Panc1 (cell line): ENCODE data around the gene PATJ. TPM values are rescaled to one million over a fixed set of nuclear protein-coding genes. Genes with fewer than 3 reads are reported as not detected.

Experiments used
- ATAC-seq: fragments of 200-7000 bp; cut with Tn5 transposase; 2 replicates; pipeline ENCODE4 v1.9.1; 2020; ENCODE audit warnings: mild to moderate bottlenecking, moderate library complexity
- BruUV-seq: library from RNA; stranded (reverse); fragments of 400-500 nt; replicated peaks from 2 replicates; lab custom pipeline; 2021; lab: Mats Ljungman, UMichigan
- CTCF ChIA-PET: fragments of 300-600 bp; sonication (Branson Sonifier 250); formaldehyde crosslinking; loops from one replicate; lab custom pipeline; 2022; ENCODE audit warnings: antibody characterized with exemption; lab: Charles Lee
- POLR2A ChIA-PET: fragments of 300-600 bp; sonication (Branson Sonifier 250); formaldehyde crosslinking; loops from one replicate; lab custom pipeline; 2022; ENCODE audit warnings: antibody characterized with exemption; lab: Charles Lee
- DNase-seq: peaks from one replicate; pipeline ENCODE4 v3.0.0-alpha.2; 2010; ENCODE audit warnings: low read depth, low spot score
- H3K27ac ChIP-seq: 2 replicates; pipeline ENCODE4 v1.5.1; 2011; ENCODE audit warnings: mild to moderate bottlenecking, low read length, inconsistent platforms
- H3K27me3 ChIP-seq: fragments of 200-500 bp; sonication (Bioruptor generic); 2 replicates; pipeline ENCODE4 v1.6.0; 2014; ENCODE audit warnings: low read length, inconsistent platforms; ENCODE audit not compliant: control insufficient read depth, insufficient read depth
- H3K36me3 ChIP-seq: fragments of 200-500 bp; sonication (Bioruptor generic); 2 replicates; pipeline ENCODE4 v1.5.1; 2014; ENCODE audit warnings: inconsistent platforms, mild to moderate bottlenecking, low read length, moderate library complexity; ENCODE audit not compliant: control insufficient read depth, insufficient read depth
- H3K4me1 ChIP-seq: 2 replicates; pipeline ENCODE4 v1.5.1; 2011; ENCODE audit warnings: inconsistent platforms, mild to moderate bottlenecking, low read length, moderate library complexity; ENCODE audit not compliant: control insufficient read depth, insufficient read depth
- H3K4me3 ChIP-seq, 2 experiments: 2 replicates each; pipeline ENCODE4 v1.5.1; 2011 to 2012; ENCODE audit warnings: low read depth in 2 of 2, low read length in 2 of 2, mild to moderate bottlenecking in 2 of 2, inconsistent platforms in 1 of 2, moderate library complexity in 1 of 2
- H3K9me3 ChIP-seq: fragments of 200-500 bp; sonication (Bioruptor generic); 2 replicates; pipeline ENCODE4 v1.5.1; 2014; ENCODE audit warnings: low read depth, mild to moderate bottlenecking, inconsistent platforms, low read length, moderate library complexity; ENCODE audit not compliant: control insufficient read depth, insufficient read depth
- POLR2AphosphoS5 ChIP-seq: IDR thresholded peaks from 2 replicates; pipeline ENCODE4 v1.6.1; 2012; ENCODE audit warnings: mild to moderate bottlenecking, low read depth, low read length, moderate library complexity
- REST ChIP-seq, 2 experiments: IDR thresholded peaks; 2 replicates each; pipeline ENCODE4 v1.6.1; 2011 to 2012; ENCODE audit warnings: low read depth in 2 of 2, control low read depth in 1 of 2, low read length in 1 of 2, mild to moderate bottlenecking in 1 of 2, moderate library complexity in 1 of 2; ENCODE audit not compliant: insufficient read depth in 1 of 2
- SIN3A ChIP-seq: IDR thresholded peaks from 2 replicates; pipeline ENCODE4 v1.6.1; 2012; ENCODE audit warnings: low read depth, mild to moderate bottlenecking, low read length, moderate library complexity, borderline replicate concordance; ENCODE audit not compliant: insufficient read depth
- TCF7L2 ChIP-seq: IDR thresholded peaks from 2 replicates; pipeline ENCODE4 v1.6.1; 2011; ENCODE audit warnings: mild to moderate bottlenecking, low read depth, low read length, inconsistent platforms
- in situ Hi-C: cut with HindIII; loops from 2 replicates; pipeline ENCODE4 v1.10.0; 2016; ENCODE audit warnings: low sequenced_read_pairs, low pct_unique_long_range_greater_than_20kb
- intact Hi-C: fragments of 100-400 bp; cut with micrococcal nuclease; formaldehyde crosslinking; loops from one replicate; pipeline ENCODE4 v1.10.0; 2022; ENCODE audit not compliant: unreplicated experiment
- total RNA-seq: library from RNA; stranded (reverse); gene quantifications from one replicate; pipeline ENCODE4 v1.2.1, GENCODE V29; 2021; ENCODE audit not compliant: unreplicated experiment
- TF ChIP-seq, protein P1 (sequence below): fragments of 450-650 bp; IDR thresholded peaks from 2 replicates; pipeline ENCODE4 v1.5.1; 2017; ENCODE audit warnings: mild to moderate bottlenecking

Gene PATJ
- total RNA-seq, 1 experiment from 2014 or later: 36.2 TPM

- H3K27ac ChIP-seq: no peak overlapping the region
- no peaks in the 10 kb centered on the region for H3K9me3 ChIP-seq
- no peak for ATAC-seq
- in situ Hi-C loops: no loop called here
- no peak for DNase-seq
- no peak overlapping the region for H3K4me3 ChIP-seq
- TF ChIP-seq SIN3A: no peak
- TF ChIP-seq TCF7L2: no peak
- TF ChIP-seq, protein P1, sequence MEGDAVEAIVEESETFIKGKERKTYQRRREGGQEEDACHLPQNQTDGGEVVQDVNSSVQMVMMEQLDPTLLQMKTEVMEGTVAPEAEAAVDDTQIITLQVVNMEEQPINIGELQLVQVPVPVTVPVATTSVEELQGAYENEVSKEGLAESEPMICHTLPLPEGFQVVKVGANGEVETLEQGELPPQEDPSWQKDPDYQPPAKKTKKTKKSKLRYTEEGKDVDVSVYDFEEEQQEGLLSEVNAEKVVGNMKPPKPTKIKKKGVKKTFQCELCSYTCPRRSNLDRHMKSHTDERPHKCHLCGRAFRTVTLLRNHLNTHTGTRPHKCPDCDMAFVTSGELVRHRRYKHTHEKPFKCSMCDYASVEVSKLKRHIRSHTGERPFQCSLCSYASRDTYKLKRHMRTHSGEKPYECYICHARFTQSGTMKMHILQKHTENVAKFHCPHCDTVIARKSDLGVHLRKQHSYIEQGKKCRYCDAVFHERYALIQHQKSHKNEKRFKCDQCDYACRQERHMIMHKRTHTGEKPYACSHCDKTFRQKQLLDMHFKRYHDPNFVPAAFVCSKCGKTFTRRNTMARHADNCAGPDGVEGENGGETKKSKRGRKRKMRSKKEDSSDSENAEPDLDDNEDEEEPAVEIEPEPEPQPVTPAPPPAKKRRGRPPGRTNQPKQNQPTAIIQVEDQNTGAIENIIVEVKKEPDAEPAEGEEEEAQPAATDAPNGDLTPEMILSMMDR: no peak
- TF ChIP-seq REST (IDR thresholded peaks at IDR 0.05; ENCODE audit: insufficient read depth in 1 of 2, low read depth in 2 of 2, low read length in 1 of 2): no peak
- TF ChIP-seq POLR2AphosphoS5: no peak
- BruUV-seq: no TSS peak
- ChIA-PET POLR2A (interaction anchor here (0.7 kb wide), 1 partner anchor 1592 kb away, joined by 3 read pairs; no protein-coding TSS in a partner anchor), CTCF (interaction anchor here (0.6 kb wide), 2 partner anchors 363 to 1211 kb away, joined by 3 read pairs; no protein-coding TSS in a partner anchor)
- H3K4me1 ChIP-seq: no peaks in the 10 kb centered on the region
- intact Hi-C loops: no loop called here
- H3K36me3 ChIP-seq: no peaks in the 10 kb centered on the region
- H3K27me3 ChIP-seq: no peaks in the 10 kb centered on the region
These were observed 326.7 kb downstream of the PATJ start for GRCh38 chr1:62068978-62069377.

GRCh38 chr1:62070384-62071011 lies 328.2 kb downstream of the PATJ start:
- Histone ChIP-seq H3K27ac (no peak overlapping the region), H3K4me1 (no peaks in the 10 kb centered on the region), H3K4me3 (no peak overlapping the region), H3K36me3 (no peaks in the 10 kb centered on the region), H3K27me3 (no peaks in the 10 kb centered on the region), H3K9me3 (no peaks in the 10 kb centered on the region)
- ATAC-seq (0 out of 2 replicates have a peak, but pooled peaks have one; percentile 34), DNase-seq (no peak)
- in situ Hi-C loops (no loop called here), intact Hi-C loops (no loop called here)
- TF ChIP-seq REST (IDR thresholded peaks at IDR 0.05; ENCODE audit: insufficient read depth in 1 of 2, low read depth in 2 of 2, low read length in 1 of 2): no peak
- TF ChIP-seq, protein P1: peak; percentile 72; the same call in 1 of the 2 replicates
- BruUV-seq: no TSS peak
- ChIA-PET CTCF (interaction anchor here (0.7 kb wide), 1 partner anchor 15 kb away, joined by 5 read pairs; no protein-coding TSS in a partner anchor), POLR2A (no interaction called here)
